Ovary (tissue), 3 donors: ENCODE data around the gene PANK2.

Experiments
- POLR2A ChIP-seq: fragments of 450-650 bp; IDR thresholded peaks from one replicate; pipeline ENCODE4 v1.6.1; 2017; ENCODE audit warnings: antibody characterized with exemption, mild to moderate bottlenecking, moderate library complexity
- TF ChIP-seq, protein P1 (sequence below), 3 donors: fragments of 450-650 bp in 2 of 3; fragments of 200-600 bp in 1 of 3; IDR thresholded peaks; one replicate each; pipeline versions ENCODE4 v1.5.1 to v1.8.0; 2016 to 2022; ENCODE audit warnings: antibody characterized with exemption in 3 of 3, mild to moderate bottlenecking in 1 of 3
- donor health status: DM: no; HTN: no; CAD: no.

DNA sequence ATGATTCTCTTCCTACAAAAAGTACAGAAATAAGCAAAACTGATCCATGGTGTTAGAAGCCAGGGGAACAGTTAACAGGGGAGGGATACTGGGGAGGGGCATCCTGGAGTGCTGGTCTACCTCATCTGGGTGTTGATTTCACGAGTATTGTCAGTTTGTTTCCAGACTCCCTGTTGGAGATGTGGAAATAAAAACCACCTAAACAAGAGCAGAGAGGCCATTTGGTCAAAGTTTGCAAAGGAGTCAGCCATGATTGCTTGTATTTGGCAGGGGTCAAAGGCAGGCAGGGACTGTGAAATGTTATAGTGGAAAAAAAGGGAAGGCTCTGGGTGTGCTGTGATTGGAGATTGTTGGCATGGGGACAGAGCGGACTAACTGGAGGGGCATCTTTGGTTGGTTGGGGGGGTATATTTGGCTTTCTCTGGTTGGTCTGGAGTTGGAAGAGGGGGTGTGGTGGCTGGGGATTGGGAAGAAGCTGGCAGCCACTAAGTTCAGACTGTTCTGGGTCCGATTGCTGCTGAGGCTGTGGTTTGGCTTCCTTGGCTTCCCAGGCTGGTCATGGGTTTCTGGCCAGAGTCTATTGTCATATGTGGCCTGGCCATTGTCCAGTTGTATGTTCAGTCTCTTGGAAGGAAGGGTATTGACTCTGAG is 14.9 kb upstream of the PANK2 start:
- TF ChIP-seq, protein P1, sequence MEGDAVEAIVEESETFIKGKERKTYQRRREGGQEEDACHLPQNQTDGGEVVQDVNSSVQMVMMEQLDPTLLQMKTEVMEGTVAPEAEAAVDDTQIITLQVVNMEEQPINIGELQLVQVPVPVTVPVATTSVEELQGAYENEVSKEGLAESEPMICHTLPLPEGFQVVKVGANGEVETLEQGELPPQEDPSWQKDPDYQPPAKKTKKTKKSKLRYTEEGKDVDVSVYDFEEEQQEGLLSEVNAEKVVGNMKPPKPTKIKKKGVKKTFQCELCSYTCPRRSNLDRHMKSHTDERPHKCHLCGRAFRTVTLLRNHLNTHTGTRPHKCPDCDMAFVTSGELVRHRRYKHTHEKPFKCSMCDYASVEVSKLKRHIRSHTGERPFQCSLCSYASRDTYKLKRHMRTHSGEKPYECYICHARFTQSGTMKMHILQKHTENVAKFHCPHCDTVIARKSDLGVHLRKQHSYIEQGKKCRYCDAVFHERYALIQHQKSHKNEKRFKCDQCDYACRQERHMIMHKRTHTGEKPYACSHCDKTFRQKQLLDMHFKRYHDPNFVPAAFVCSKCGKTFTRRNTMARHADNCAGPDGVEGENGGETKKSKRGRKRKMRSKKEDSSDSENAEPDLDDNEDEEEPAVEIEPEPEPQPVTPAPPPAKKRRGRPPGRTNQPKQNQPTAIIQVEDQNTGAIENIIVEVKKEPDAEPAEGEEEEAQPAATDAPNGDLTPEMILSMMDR (IDR thresholded peaks at IDR 0.05), result no peak
- no peak for TF ChIP-seq POLR2A
